Gastrocnemius medialis (tissue), 4 donors: ENCODE measurements around the gene RHPN2.

Experiments used
- POLR2A ChIP-seq, 2 donors: fragments of 450-650 bp; IDR thresholded peaks; one replicate each; pipeline ENCODE4 v1.6.1; 2017; ENCODE audit warnings: antibody characterized with exemption in 2 of 2, mild to moderate bottlenecking in 2 of 2, moderate library complexity in 2 of 2
- TF ChIP-seq, protein P1 (sequence below), 5 experiments: fragments of 450-650 bp in 3 of 5; fragments of 200-600 bp in 2 of 5; sonication (generic) in 2 of 5; IDR thresholded peaks in 4 of 5; conservative IDR thresholded peaks in 1 of 5; 1 replicate in 4 of 5; 2 replicates in 1 of 5; pipeline ENCODE4 v1.5.1; 2016 to 2019; ENCODE audit warnings: antibody characterized with exemption in 5 of 5, mild to moderate bottlenecking in 3 of 5, moderate library complexity in 3 of 5

DNA sequence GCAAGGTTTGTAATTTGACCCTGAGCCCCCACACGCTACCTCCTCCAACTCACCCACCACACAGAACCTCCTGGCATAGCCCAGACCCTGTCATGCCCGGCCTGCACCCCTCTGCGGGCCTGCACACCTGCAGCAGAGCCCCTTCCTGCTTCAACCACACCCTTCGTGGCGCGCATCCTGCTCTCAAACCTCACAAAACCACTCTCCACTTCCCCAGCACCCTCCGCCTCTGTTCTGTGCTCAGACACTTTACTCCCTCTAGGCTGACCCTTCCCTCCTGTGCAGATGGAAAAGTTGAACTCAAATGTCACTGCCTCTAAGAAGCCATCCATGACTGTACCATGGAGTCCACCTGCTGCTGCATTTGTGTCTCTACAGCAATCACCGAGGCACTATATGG lies 64.2 kb downstream of the RHPN2 start:
- TF ChIP-seq, protein P1, sequence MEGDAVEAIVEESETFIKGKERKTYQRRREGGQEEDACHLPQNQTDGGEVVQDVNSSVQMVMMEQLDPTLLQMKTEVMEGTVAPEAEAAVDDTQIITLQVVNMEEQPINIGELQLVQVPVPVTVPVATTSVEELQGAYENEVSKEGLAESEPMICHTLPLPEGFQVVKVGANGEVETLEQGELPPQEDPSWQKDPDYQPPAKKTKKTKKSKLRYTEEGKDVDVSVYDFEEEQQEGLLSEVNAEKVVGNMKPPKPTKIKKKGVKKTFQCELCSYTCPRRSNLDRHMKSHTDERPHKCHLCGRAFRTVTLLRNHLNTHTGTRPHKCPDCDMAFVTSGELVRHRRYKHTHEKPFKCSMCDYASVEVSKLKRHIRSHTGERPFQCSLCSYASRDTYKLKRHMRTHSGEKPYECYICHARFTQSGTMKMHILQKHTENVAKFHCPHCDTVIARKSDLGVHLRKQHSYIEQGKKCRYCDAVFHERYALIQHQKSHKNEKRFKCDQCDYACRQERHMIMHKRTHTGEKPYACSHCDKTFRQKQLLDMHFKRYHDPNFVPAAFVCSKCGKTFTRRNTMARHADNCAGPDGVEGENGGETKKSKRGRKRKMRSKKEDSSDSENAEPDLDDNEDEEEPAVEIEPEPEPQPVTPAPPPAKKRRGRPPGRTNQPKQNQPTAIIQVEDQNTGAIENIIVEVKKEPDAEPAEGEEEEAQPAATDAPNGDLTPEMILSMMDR (IDR thresholded peaks at IDR 0.05 in 4 of 5, conservative IDR thresholded peaks at IDR 0.05 in 1 of 5) = no peak
- TF ChIP-seq POLR2A (IDR thresholded peaks at IDR 0.05) = no peak
